ENCODE measurements around the gene ALPK1.

The ALPK1 gene

DNA sequence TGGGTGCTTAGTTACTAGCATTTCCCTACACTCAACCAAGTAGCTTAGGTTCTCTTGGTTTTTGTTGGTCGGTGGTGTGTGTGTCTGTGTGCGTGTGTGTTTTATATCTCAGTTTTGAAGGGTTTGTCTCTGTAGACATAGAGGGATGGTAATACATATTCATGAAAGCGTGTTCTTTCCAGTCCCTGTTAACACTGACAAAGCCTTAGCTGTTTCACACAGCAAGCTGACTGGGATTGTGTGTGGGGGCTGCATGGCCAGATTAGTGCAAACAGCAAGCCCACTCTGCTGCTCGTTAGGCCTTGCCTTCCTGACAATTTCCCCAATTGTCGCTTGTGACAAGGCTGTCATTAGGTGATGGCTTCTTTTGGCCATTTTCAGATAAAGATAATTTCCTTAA, 43.9 kb downstream of the ALPK1 start:
- no peak for TF ChIP-seq POLR2A (IDR thresholded peaks at IDR 0.05; ENCODE audit: low read depth, low read length)
- no peak for TF ChIP-seq TAF1 (IDR thresholded peaks at IDR 0.05; ENCODE audit: low read depth, low read length)
- no peak for TF ChIP-seq POLR2AphosphoS5 (IDR thresholded peaks at IDR 0.05; ENCODE audit: low read depth, low read length)
- no peak for TF ChIP-seq SPI1 (IDR thresholded peaks at IDR 0.05; ENCODE audit: low read depth, low read length)
- TF ChIP-seq PAX5 (IDR thresholded peaks at IDR 0.05; ENCODE audit: insufficient read depth, low read length, severe bottlenecking), result no peak
- no peak for TF ChIP-seq POU2F2 (IDR thresholded peaks at IDR 0.05; ENCODE audit: low read depth, low read length)

DNA sequence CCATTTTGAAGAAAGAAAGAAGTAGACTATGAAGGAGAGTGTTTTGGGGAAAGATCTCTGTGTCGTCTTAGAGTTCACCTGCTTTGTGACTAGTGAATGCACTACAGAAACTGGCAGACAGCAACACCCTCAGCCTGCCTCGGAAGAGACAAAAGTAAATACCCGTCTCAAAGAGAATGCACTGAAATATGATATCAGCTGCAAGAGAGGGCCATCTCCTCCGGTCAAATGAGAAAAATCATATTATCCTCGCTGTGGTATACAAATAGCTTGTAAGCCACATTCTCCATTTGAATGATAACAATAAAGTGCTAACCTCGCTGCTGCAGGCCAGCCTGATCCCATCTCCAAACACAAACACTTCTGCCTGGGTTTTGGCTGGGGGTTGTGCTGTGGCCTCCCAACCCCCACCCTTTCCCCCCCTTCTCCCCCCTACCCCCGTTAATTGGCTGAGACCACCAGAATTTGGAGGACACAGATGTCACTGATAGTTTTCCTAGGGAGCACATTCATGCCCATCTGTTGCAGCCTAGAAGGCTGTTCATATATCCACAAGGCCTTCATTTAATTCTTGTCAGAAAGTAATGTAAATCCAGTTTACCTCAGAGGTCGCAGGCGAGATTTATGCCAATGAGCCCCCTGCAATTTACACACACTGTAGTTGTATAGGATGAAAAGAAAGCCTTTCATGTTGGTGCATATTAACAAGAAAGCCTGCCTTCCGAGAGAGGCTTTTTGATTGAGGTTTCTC, 46.3 kb downstream of the ALPK1 start:
- DNase-seq (ENCODE audit: insufficient read length, low spot score) (no peak), FAIRE-seq (no peak)
- TF ChIP-seq POLR2A (IDR thresholded peaks at IDR 0.05; ENCODE audit: low read depth, low read length) (no peak), PAX5 (IDR thresholded peaks at IDR 0.05; ENCODE audit: insufficient read depth, low read length, severe bottlenecking) (no peak), TAF1 (IDR thresholded peaks at IDR 0.05; ENCODE audit: low read depth, low read length) (no peak), POU2F2 (IDR thresholded peaks at IDR 0.05; ENCODE audit: low read depth, low read length) (no peak), SPI1 (IDR thresholded peaks at IDR 0.05; ENCODE audit: low read depth, low read length) (no peak), POLR2AphosphoS5 (IDR thresholded peaks at IDR 0.05; ENCODE audit: low read depth, low read length) (no peak)

More for the DNA sequence above, 43.9 kb downstream of the ALPK1 start:
- DNase-seq (ENCODE audit: insufficient read length, low spot score), result no peak
- no peak for FAIRE-seq

DNA sequence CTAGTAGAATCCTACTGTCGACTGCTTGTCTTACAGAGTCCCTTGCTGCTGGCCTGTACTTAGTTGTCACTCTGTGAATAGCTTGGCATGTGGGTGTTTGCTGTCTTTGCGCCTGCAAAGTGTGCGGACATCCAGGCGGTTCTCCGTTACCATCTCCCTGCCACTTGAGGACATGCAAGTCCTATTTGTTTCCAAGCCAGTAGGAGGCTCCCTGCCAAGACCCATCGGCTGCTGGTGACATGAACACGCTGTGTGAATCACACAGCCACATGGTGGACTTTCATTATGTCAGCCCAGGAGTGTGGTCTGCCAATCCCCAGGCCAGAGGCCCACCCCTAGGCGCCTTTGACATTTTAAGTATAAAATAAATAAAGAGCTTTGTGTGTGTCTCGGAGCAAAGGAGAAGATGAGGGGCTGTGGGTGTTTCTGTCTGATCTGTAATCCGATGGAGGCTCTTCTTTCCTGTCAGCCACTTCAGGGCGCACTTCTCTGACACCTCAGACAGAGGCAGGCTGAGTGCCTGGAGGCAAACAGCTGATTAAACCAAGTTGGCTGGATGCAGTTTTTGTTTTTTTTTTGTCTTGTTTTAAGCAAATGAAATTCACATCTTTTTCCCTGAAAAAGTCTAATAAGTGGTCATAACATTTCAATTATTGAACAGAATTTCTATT, 51.5 kb downstream of the ALPK1 start:
- DNase-seq (ENCODE audit: insufficient read length, low spot score), result no peak
- FAIRE-seq, result no peak
- TF ChIP-seq TAF1 (IDR thresholded peaks at IDR 0.05; ENCODE audit: low read depth, low read length), result no peak
- no peak for TF ChIP-seq SPI1 (IDR thresholded peaks at IDR 0.05; ENCODE audit: low read depth, low read length)
- TF ChIP-seq POLR2A (IDR thresholded peaks at IDR 0.05; ENCODE audit: low read depth, low read length), result no peak
- no peak for TF ChIP-seq POU2F2 (IDR thresholded peaks at IDR 0.05; ENCODE audit: low read depth, low read length)
- no peak for TF ChIP-seq PAX5 (IDR thresholded peaks at IDR 0.05; ENCODE audit: insufficient read depth, low read length, severe bottlenecking)
- TF ChIP-seq POLR2AphosphoS5 (IDR thresholded peaks at IDR 0.05; ENCODE audit: low read depth, low read length), result no peak

DNA sequence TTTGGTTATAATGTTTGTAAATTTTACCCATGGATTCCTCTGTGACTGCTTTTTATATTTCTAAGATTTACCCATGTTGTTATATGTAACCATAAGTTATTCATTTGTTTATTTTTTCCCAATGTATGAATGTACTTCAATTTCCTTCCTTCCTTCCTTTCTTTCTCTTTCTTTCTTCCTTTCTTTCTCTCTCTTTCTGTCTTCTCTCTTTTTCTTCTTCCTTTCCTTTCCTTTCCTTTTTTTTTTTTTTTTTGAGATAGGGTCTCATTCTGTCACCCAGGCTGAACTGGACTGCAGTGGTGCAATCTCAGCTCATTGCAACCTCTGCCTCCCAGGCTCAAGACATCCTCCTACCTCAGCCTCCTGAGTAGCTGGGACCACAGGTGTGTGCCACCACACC, 55.6 kb downstream of the ALPK1 start:
- no peak for FAIRE-seq

DNA sequence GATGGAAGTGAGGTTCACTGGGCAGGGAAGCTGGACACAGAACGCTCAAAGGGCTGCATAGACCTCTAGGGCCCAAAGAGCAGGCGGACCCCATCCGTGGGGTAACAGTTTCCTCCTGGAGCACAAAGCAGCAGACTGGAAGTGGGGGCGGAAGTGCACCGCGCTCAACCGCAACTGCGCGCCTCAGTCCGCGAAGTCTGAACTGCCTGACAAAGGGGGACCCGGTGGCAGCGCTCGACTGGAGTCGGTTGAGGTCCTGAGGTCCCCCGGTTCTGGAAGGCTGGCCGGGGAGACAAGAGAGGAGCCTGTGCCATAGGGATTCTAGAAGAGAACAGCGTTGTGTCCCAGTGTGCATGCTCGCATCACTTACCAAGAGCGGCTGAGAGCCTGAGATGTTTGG, 58.5 kb downstream of the ALPK1 start:
- FAIRE-seq, result no peak

More for the DNA sequence above, 55.6 kb downstream of the ALPK1 start:
- no peak for DNase-seq (ENCODE audit: insufficient read length, low spot score)
- TF ChIP-seq PAX5 (IDR thresholded peaks at IDR 0.05; ENCODE audit: insufficient read depth, low read length, severe bottlenecking) (no peak), POLR2A (IDR thresholded peaks at IDR 0.05; ENCODE audit: low read depth, low read length) (no peak), TAF1 (IDR thresholded peaks at IDR 0.05; ENCODE audit: low read depth, low read length) (no peak), POLR2AphosphoS5 (IDR thresholded peaks at IDR 0.05; ENCODE audit: low read depth, low read length) (no peak), SPI1 (IDR thresholded peaks at IDR 0.05; ENCODE audit: low read depth, low read length) (no peak), POU2F2 (IDR thresholded peaks at IDR 0.05; ENCODE audit: low read depth, low read length) (no peak)

DNA sequence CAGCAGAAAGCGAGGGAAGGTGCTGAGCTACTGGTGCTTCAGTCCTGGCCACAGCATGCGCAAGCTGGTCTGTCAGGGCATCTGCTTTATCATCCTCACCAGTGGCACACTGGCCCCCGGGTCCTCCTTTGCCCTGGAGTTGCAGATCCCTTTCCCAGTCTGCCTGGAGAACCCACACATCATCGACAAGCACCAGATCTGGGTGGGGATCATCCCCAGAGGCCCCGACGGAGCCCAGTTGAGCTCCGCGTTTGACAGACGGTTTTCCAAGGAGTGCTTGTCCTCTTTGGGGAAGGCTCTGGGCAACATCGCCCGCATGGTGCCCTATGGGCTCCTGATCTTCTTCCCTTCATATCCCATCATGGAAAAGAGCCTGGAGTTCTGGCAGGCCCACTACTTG, 60.3 kb downstream of the ALPK1 start:
- TF ChIP-seq POU2F2 (IDR thresholded peaks at IDR 0.05; ENCODE audit: low read depth, low read length) (no peak), POLR2AphosphoS5 (IDR thresholded peaks at IDR 0.05; ENCODE audit: low read depth, low read length) (no peak), PAX5 (IDR thresholded peaks at IDR 0.05; ENCODE audit: insufficient read depth, low read length, severe bottlenecking) (no peak), TAF1 (IDR thresholded peaks at IDR 0.05; ENCODE audit: low read depth, low read length) (no peak), SPI1 (IDR thresholded peaks at IDR 0.05; ENCODE audit: low read depth, low read length) (no peak), POLR2A (IDR thresholded peaks at IDR 0.05; ENCODE audit: low read depth, low read length) (no peak)
- FAIRE-seq (no peak), DNase-seq (ENCODE audit: insufficient read length, low spot score) (no peak)

More for the DNA sequence above, 58.5 kb downstream of the ALPK1 start:
- DNase-seq (ENCODE audit: insufficient read length, low spot score), result no peak
- TF ChIP-seq POU2F2 (IDR thresholded peaks at IDR 0.05; ENCODE audit: low read depth, low read length) (no peak), PAX5 (IDR thresholded peaks at IDR 0.05; ENCODE audit: insufficient read depth, low read length, severe bottlenecking) (no peak), SPI1 (IDR thresholded peaks at IDR 0.05; ENCODE audit: low read depth, low read length) (no peak), POLR2AphosphoS5 (IDR thresholded peaks at IDR 0.05; ENCODE audit: low read depth, low read length) (no peak), POLR2A (IDR thresholded peaks at IDR 0.05; ENCODE audit: low read depth, low read length) (no peak), TAF1 (IDR thresholded peaks at IDR 0.05; ENCODE audit: low read depth, low read length) (no peak)

DNA sequence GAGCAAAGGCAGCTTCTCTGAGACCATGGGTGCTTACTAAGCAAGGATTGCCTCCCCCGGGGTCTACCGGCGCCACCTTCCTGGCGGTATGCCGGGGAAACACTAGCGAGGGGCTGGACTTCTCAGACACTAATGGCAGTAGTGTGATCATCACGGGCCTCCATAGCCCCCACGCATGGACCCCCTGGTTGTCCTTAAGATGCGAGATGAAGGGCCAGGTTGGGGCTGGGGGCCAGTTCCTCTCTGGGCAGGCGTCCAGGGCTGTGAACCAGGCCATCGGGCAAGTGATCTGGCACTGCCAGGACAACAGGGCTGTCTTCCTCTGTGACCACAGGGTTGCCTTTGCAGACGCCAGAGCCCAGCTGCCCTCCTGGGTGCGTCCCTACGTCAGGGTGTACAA, 60.7 kb downstream of the ALPK1 start:
- no peak for DNase-seq (ENCODE audit: insufficient read length, low spot score)
- TF ChIP-seq POU2F2 (IDR thresholded peaks at IDR 0.05; ENCODE audit: low read depth, low read length) (no peak), TAF1 (IDR thresholded peaks at IDR 0.05; ENCODE audit: low read depth, low read length) (no peak), POLR2A (IDR thresholded peaks at IDR 0.05; ENCODE audit: low read depth, low read length) (no peak), PAX5 (IDR thresholded peaks at IDR 0.05; ENCODE audit: insufficient read depth, low read length, severe bottlenecking) (no peak), SPI1 (IDR thresholded peaks at IDR 0.05; ENCODE audit: low read depth, low read length) (no peak), POLR2AphosphoS5 (IDR thresholded peaks at IDR 0.05; ENCODE audit: low read depth, low read length) (no peak)
- no peak for FAIRE-seq

DNA sequence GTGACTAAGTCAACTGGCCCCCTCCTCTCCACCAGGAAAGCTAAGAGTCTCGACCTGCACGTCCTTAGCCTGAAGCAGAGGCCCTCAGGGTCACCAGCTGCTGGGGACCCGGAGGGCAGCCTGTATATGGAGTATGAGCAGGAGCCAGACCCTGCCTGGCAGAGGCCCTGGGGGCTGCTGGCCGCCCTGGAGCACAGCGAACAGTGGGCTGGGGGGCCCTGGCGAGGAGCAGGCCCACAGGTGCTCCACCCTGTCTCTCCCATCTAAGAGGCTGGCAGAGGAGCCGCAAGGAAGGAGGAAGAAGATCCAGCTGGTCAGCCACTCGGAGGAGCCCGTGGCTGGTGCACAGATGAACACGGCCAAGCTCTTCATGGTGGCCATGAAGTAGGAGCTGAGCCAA, 61.2 kb downstream of the ALPK1 start:
- no peak for FAIRE-seq

More for the DNA sequence above, 61.2 kb downstream of the ALPK1 start:
- DNase-seq (ENCODE audit: insufficient read length, low spot score), result no peak
- TF ChIP-seq PAX5 (IDR thresholded peaks at IDR 0.05; ENCODE audit: insufficient read depth, low read length, severe bottlenecking) (no peak), POU2F2 (IDR thresholded peaks at IDR 0.05; ENCODE audit: low read depth, low read length) (no peak), SPI1 (IDR thresholded peaks at IDR 0.05; ENCODE audit: low read depth, low read length) (no peak), TAF1 (IDR thresholded peaks at IDR 0.05; ENCODE audit: low read depth, low read length) (no peak), POLR2A (IDR thresholded peaks at IDR 0.05; ENCODE audit: low read depth, low read length) (no peak), POLR2AphosphoS5 (IDR thresholded peaks at IDR 0.05; ENCODE audit: low read depth, low read length) (no peak)
